ENCODE measurements around the gene TMEM81. TPM values are rescaled to one million over a fixed set of nuclear protein-coding genes. Genes with fewer than 3 reads are reported as not detected.
A peak's percentile ranks its signal among the peaks of the same experiment; 100 is the strongest.

TMEM81 gene
- total RNA-seq, 1 donor from 2014 or later: 3.6 TPM

DNA sequence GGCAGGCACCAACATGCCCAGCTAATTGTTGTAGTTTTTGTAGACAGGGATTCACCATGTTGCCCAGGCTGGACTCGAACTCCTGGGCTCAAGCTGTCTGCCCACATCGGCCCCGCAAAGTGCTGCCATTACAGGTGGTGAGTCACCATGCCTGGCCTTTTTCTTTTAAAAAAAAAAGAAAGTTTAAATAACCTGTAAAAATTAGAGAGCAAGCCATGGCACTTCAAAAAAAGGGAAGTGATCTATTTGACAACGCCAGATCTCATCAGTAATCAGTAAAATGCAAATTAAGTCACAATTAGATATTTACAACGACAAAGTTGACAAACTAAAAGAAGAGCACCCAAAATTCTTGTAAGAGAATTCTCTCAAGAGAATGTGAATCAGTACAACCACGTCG lies 40.5 kb upstream of the TMEM81 start:
- DNase-seq (ENCODE audit: extremely low spot score, unreplicated experiment): no peak
- no peaks in the 10 kb centered on the region for H3K36me3 Mint-ChIP-seq (ENCODE audit: unreplicated experiment)
- H3K4me1 Mint-ChIP-seq (ENCODE audit: unreplicated experiment): peaks cover 32% of the 10 kb centered on the region
- no peak overlapping the region for H3K4me3 Mint-ChIP-seq (ENCODE audit: unreplicated experiment)
- no peaks in the 10 kb centered on the region for H3K27me3 Mint-ChIP-seq (ENCODE audit: unreplicated experiment)
- TF ChIP-seq, protein P1, sequence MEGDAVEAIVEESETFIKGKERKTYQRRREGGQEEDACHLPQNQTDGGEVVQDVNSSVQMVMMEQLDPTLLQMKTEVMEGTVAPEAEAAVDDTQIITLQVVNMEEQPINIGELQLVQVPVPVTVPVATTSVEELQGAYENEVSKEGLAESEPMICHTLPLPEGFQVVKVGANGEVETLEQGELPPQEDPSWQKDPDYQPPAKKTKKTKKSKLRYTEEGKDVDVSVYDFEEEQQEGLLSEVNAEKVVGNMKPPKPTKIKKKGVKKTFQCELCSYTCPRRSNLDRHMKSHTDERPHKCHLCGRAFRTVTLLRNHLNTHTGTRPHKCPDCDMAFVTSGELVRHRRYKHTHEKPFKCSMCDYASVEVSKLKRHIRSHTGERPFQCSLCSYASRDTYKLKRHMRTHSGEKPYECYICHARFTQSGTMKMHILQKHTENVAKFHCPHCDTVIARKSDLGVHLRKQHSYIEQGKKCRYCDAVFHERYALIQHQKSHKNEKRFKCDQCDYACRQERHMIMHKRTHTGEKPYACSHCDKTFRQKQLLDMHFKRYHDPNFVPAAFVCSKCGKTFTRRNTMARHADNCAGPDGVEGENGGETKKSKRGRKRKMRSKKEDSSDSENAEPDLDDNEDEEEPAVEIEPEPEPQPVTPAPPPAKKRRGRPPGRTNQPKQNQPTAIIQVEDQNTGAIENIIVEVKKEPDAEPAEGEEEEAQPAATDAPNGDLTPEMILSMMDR (IDR thresholded peaks at IDR 0.05): no peak
- H3K27ac Mint-ChIP-seq (ENCODE audit: unreplicated experiment): no peak overlapping the region
- no peaks in the 10 kb centered on the region for H3K9me3 Mint-ChIP-seq (ENCODE audit: unreplicated experiment)

DNA sequence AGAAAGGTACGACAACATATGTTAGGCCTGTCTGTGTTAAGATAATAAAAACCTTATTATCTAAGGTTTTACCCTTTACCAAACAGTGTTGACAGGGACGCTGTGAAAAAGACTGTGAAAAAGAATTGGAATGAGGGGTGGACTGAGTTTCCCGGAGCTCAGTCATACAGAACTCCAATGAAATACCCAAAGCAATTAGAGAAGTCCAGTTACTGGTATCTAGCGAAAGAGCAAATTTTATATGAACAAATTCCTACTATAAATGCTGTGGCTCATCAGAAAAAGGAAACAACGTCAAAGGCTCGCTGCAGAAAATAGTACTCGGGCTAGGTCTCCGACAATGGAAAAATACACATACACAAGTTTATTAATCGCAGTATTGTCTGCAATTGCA lies 38.2 kb upstream of the TMEM81 start:
- TF ChIP-seq, protein P1 (IDR thresholded peaks at IDR 0.05): no peak
- no peaks in the 10 kb centered on the region for H3K27me3 Mint-ChIP-seq (ENCODE audit: unreplicated experiment)
- peak overlapping the region; percentile 100 for H3K4me3 Mint-ChIP-seq (ENCODE audit: unreplicated experiment)
- peaks cover 36% of the 10 kb centered on the region for H3K4me1 Mint-ChIP-seq (ENCODE audit: unreplicated experiment)
- peak overlapping the region; percentile 100 for H3K27ac Mint-ChIP-seq (ENCODE audit: unreplicated experiment)
- no peak for DNase-seq (ENCODE audit: extremely low spot score, unreplicated experiment)
- no peaks in the 10 kb centered on the region for H3K36me3 Mint-ChIP-seq (ENCODE audit: unreplicated experiment)
- H3K9me3 Mint-ChIP-seq (ENCODE audit: unreplicated experiment): no peaks in the 10 kb centered on the region

DNA sequence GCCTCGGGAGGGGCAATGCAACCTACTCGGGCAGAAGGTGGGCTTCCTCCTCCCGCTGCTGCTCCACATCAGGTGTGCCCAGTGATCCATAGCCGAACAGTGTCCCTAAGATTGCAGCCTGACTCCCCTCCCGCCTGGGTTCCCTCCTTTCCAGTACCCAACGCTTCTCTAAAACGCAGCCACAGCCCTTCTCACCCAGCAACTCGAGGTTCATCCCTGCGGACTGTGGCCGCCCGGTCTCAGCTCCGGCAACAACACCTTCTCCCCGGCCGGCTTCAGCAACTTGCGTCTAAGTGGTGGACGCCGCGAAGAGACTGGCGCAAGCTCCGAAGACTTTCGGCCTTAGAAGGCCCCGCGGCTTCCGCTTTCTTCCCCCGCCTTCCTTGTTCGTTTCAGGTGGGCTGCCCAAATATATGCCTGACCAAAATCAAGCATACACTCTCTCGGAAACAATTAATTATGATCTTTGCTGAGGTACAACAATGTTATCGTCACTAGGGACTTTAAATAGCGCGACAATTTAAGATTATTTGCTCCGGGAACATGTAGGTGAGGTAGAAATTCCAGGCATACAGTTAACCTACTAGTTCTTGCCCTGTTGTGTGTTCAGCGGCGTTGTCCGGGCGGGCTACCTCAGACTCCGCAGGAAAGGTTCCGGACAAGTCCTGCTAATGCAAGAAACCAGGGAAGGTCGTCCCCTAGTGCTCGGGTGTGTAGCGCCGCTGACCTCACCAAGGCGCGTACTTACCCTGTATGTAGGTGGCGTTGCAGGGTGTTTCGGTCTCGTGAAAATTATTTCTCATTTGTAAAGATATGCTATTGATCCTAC lies 37.6 kb upstream of the TMEM81 start, which contains the start of gene RBBP5:
RBBP5 (minus strand) TSS at position 319 of the 829 bp plus-strand sequence; CDS start at position 214, 105 bp downstream.
- peak; percentile 96 for DNase-seq (ENCODE audit: extremely low spot score, unreplicated experiment)
- Mint-ChIP-seq H3K4me1 (ENCODE audit: unreplicated experiment) (peaks cover 36% of the 10 kb centered on the region), H3K4me3 (ENCODE audit: unreplicated experiment) (peak within 1 kb of the TSS; percentile 100), H3K9me3 (ENCODE audit: unreplicated experiment) (no peaks in the 10 kb centered on the region), H3K27ac (ENCODE audit: unreplicated experiment) (peak within 1 kb of the TSS; percentile 100), H3K27me3 (ENCODE audit: unreplicated experiment) (no peaks in the 10 kb centered on the region), H3K36me3 (ENCODE audit: unreplicated experiment) (peaks cover under 1% of the 10 kb centered on the region)
- TF ChIP-seq, protein P1 (IDR thresholded peaks at IDR 0.05): peak; percentile 67

DNA sequence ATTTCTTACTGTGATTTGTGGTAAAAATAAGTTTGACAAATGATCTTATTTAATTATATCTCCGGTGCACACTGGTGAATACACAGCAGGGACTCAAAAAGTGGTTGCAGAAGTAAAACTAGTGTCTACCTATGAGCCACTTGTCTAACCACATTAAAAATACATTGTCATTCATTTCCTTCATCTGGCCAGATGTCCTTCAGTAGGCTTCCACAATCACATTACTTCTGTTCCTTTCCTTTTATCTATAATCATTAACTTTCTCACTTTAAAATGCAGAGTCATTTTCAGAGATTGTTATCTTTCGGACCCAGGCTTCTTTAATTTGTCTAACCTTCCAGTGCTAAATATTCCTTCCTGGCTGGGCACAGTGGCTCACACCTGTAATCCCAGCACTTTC lies 34.5 kb upstream of the TMEM81 start:
- DNase-seq (ENCODE audit: extremely low spot score, unreplicated experiment): no peak
- H3K27me3 Mint-ChIP-seq (ENCODE audit: unreplicated experiment): no peaks in the 10 kb centered on the region
- no peak overlapping the region for H3K27ac Mint-ChIP-seq (ENCODE audit: unreplicated experiment)
- TF ChIP-seq, protein P1 (IDR thresholded peaks at IDR 0.05): no peak
- H3K36me3 Mint-ChIP-seq (ENCODE audit: unreplicated experiment): peaks cover 8% of the 10 kb centered on the region
- H3K4me1 Mint-ChIP-seq (ENCODE audit: unreplicated experiment): peaks cover 36% of the 10 kb centered on the region
- H3K4me3 Mint-ChIP-seq (ENCODE audit: unreplicated experiment): no peak overlapping the region
- H3K9me3 Mint-ChIP-seq (ENCODE audit: unreplicated experiment): no peaks in the 10 kb centered on the region

DNA sequence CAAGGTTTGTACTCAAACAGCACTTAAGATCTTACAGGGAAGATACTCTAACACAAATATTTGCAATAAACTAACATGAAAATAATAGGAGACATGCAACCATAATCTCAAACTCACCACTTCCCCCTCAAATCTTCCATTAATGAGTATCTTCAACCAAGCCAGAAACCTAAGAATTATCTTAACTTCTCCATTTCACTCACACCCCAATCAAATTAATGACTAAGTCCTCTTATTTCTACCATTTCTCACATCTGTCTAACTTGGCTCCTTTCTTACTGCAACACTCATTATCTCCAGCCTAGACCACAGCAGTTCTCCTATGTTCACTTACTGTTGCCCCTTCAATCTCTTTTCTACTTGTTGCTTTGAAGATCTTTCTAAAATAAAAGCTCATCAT lies 27.1 kb upstream of the TMEM81 start:
- peaks cover 19% of the 10 kb centered on the region for H3K36me3 Mint-ChIP-seq (ENCODE audit: unreplicated experiment)
- no peak overlapping the region for H3K4me3 Mint-ChIP-seq (ENCODE audit: unreplicated experiment)
- H3K4me1 Mint-ChIP-seq (ENCODE audit: unreplicated experiment): no peaks in the 10 kb centered on the region
- H3K27ac Mint-ChIP-seq (ENCODE audit: unreplicated experiment): no peak overlapping the region
- H3K9me3 Mint-ChIP-seq (ENCODE audit: unreplicated experiment): no peaks in the 10 kb centered on the region
- TF ChIP-seq, protein P1 (IDR thresholded peaks at IDR 0.05): no peak
- DNase-seq (ENCODE audit: extremely low spot score, unreplicated experiment): no peak
- H3K27me3 Mint-ChIP-seq (ENCODE audit: unreplicated experiment): no peaks in the 10 kb centered on the region

Measured in osteocyte (in vitro differentiated cells).